BLaER1 treated with 17β-estradiol and CSF1 and Interleukin-3, amounts not matched to agents 10 nM and 100 nM (cell line): ENCODE data around the gene P2RY10.

Experiments
- H3K27ac ChIP-seq, 11 experiments: shearing (Covaris generic); formaldehyde crosslinking; 2 replicates each; pipeline ENCODE4 v1.8.1; 2022
- H3K27me3 ChIP-seq, 11 experiments: shearing (Covaris generic); formaldehyde crosslinking; 2 replicates each; pipeline ENCODE4 v1.8.1; 2022
- H3K36me3 ChIP-seq, 11 experiments: shearing (Covaris generic); formaldehyde crosslinking; 2 replicates each; pipeline ENCODE4 v1.8.1; 2022
- H3K4me1 ChIP-seq, 10 experiments: shearing (Covaris generic); formaldehyde crosslinking; 2 replicates each; pipeline ENCODE4 v1.8.1; 2022
- H3K4me2 ChIP-seq, 11 experiments: shearing (Covaris generic); formaldehyde crosslinking; 2 replicates each; pipeline ENCODE4 v1.8.1; 2022
- H3K4me3 ChIP-seq, 10 experiments: shearing (Covaris generic); formaldehyde crosslinking; 2 replicates each; pipeline ENCODE4 v1.8.1; 2022
- H3K9ac ChIP-seq, 11 experiments: shearing (Covaris generic); formaldehyde crosslinking; 2 replicates each; pipeline ENCODE4 v1.8.1; 2022
- H3K9me3 ChIP-seq, 11 experiments: shearing (Covaris generic); formaldehyde crosslinking; replicated peaks in 1 of 11; 2 replicates each; pipeline ENCODE4 v1.8.1; 2022
- H4K20me1 ChIP-seq, 11 experiments: shearing (Covaris generic); formaldehyde crosslinking; 2 replicates each; pipeline ENCODE4 v1.8.1; 2022
- Cebpa-rat ChIP-seq, 11 experiments: shearing (Covaris generic); IDR thresholded peaks; 2 replicates each; pipeline ENCODE4 v1.8.1; 2022

Gene P2RY10

DNA sequence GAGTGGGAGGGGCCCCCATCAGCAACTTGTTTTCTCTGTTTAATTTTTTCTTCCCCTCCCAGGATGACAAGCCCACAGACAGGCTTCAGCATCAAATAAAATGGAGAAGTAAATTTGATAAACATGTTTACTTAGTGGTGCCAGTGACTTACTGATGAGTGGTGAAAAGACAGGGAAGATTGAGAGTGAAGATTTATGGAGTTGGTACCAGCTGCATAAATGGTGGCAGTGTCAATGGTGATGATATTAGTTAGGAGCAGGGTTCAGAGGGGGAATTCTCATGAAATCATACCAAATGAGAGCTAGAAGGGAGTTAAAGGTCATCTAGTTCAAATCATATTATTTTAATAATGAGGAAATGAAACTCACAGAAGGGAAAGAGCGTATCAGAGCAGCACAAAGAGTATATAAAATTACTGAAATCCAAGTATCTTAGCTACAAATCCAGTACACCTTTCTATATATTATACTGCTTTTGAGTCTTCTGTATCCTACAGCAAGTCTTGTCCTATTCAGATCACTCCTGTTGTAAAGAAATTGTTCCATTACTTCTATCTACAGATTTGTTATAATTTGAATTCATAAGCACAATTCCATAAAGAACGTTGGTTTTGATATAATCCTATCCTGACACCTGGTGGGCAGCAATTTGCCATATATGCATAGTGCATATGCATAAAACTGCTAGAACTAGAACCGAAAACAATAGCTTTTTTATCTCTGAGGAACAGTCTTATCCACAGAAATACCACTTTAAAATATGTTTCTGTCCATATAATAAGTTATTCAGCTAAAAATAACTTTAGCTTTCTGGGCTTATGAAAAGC lies 5.0 kb downstream of the P2RY10 start:
- no peak for TF ChIP-seq Cebpa-rat (IDR thresholded peaks at IDR 0.05)
- Histone ChIP-seq H3K27me3 (peaks cover 80 to 100% (median 100%) of the 10 kb centered on the region in 11 experiments), H3K36me3 (no peaks in the 10 kb centered on the region), H3K4me3 (no peak overlapping the region), H3K4me1 (peaks cover 14 to 29% (median 27%) of the 10 kb centered on the region in 10 experiments; a peak in 17 of 20 replicates), H3K9ac (no peak overlapping the region), H4K20me1 (no peaks in the 10 kb centered on the region; a peak in 1 of 22 replicates), H3K4me2 (peak overlapping the region; percentile 18 to 50 (median 33); a peak in 21 of 22 replicates), H3K9me3 (peaks cover 0 to 5% (median 0%) of the 10 kb centered on the region in 11 experiments; a peak in 1 of 22 replicates), H3K27ac (peak overlapping the region in 7 of 11 experiments; percentile 5 to 64 (median 40); a peak in 12 of 22 replicates)

DNA sequence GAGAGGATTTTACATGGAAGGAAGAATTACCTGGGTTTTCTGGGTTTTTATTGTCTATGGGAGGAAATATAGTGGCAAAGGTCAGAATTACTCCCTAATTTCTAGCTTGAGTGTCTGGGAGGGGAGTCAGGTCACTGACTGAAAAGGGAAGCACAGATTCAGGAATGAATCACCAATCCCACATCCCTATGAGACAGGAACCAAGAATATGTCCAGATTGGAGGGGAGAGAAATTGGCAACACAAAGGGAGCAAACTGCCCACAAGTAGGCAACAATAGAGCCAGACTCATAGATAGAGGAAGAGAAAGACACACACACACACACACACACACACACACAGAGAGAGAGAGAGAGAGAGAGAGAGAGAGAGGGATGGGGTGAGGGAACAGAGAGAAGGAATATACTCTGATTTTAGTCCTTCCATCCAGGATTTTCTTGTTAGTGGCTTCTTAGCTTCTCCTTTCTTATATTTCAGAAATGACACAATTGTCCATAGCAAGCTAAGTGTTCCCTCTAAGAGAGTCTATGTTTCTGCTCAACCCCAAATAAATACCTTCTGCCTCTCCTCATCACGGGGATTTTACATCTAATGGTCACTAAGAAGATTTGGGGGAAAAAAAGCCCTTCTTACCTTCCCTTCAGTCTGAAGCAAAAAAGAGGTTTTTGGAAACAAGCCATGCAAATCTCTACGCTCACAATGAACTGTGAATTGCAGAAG lies 12.0 kb downstream of the P2RY10 start:
- Histone ChIP-seq H3K9me3 (peaks cover 0 to 10% (median 0%) of the 10 kb centered on the region in 11 experiments; a peak in 3 of 22 replicates), H3K27me3 (peaks cover 90 to 100% (median 99%) of the 10 kb centered on the region in 11 experiments), H3K27ac (no peak overlapping the region), H3K4me2 (peak overlapping the region in 3 of 11 experiments; percentile 21 to 42 (median 36); a peak in 5 of 22 replicates), H3K9ac (no peak overlapping the region), H3K36me3 (no peaks in the 10 kb centered on the region), H3K4me3 (no peak overlapping the region), H3K4me1 (peaks cover 0 to 19% (median 0%) of the 10 kb centered on the region in 10 experiments; a peak in 5 of 20 replicates), H4K20me1 (no peaks in the 10 kb centered on the region; a peak in 2 of 22 replicates)
- TF ChIP-seq Cebpa-rat (IDR thresholded peaks at IDR 0.05): no peak

DNA sequence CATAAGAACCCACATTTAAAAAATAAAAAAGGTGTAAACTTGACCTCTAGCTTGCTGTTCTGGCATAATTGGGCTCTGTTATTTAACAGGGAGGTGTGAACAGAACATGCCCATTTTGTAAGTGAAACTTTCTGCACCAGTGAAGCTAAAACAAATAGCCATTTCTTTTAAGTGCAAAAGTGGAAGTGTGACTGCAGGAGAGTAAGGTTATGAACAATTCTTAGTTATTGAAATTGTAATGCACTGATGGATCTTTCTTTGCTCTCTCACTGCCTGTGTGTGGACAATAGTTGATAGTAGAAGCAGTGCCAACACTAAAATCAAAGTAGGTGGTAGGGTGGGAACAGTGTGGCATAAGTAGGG lies 12.6 kb downstream of the P2RY10 start:
- Histone ChIP-seq H3K27me3 (peaks cover 90 to 100% (median 99%) of the 10 kb centered on the region in 11 experiments), H3K4me1 (peaks cover 0 to 19% (median 0%) of the 10 kb centered on the region in 10 experiments; a peak in 5 of 20 replicates), H3K9me3 (peaks cover 0 to 10% (median 0%) of the 10 kb centered on the region in 11 experiments; a peak in 3 of 22 replicates), H3K9ac (no peak overlapping the region), H3K27ac (no peak overlapping the region), H3K4me3 (no peak overlapping the region), H3K4me2 (peak overlapping the region in 3 of 11 experiments; percentile 21 to 42 (median 36); a peak in 4 of 22 replicates), H4K20me1 (no peaks in the 10 kb centered on the region; a peak in 2 of 22 replicates), H3K36me3 (no peaks in the 10 kb centered on the region)
- no peak for TF ChIP-seq Cebpa-rat (IDR thresholded peaks at IDR 0.05)

DNA sequence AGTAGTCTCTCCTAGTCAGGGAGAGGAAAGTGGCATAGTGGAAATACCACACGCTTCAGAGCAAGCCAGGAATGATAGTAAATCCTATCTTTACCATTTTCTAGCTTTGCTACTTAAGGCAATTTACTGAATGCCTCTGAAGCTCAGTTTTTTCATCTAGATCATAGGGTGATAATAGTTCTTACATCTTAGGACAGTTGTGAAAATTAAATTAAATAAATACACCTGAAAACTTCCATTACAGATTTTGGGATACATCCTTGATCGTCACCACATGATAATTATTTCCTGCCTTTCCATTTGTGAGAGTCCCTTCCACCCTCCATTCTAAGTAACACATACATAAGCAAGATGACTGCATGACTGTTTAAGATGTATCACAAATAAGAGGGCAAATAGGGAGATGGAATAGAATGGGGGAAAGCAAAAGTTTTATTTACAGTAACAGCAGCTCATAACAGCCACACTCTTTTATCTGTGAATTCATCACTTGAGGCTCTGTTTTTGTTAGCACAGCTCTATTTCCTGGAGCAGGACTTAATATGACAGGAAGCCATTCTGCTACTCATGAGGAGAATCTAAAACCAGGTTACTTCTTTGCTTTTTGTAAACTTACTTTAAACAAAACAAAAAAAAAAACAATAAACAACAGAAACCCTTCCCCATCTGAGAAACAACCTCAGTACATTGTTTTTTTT lies 13.4 kb downstream of the P2RY10 start:
- Histone ChIP-seq H3K4me1 (peaks cover 0 to 19% (median 0%) of the 10 kb centered on the region in 10 experiments; a peak in 5 of 20 replicates), H3K4me2 (no peak overlapping the region), H3K4me3 (no peak overlapping the region), H4K20me1 (no peaks in the 10 kb centered on the region; a peak in 2 of 22 replicates), H3K9me3 (peaks cover 0 to 10% (median 0%) of the 10 kb centered on the region in 11 experiments; a peak in 3 of 22 replicates), H3K9ac (no peak overlapping the region), H3K27me3 (peaks cover 84 to 100% (median 99%) of the 10 kb centered on the region in 11 experiments), H3K36me3 (no peaks in the 10 kb centered on the region), H3K27ac (no peak overlapping the region)
- TF ChIP-seq Cebpa-rat (IDR thresholded peaks at IDR 0.05): no peak

DNA sequence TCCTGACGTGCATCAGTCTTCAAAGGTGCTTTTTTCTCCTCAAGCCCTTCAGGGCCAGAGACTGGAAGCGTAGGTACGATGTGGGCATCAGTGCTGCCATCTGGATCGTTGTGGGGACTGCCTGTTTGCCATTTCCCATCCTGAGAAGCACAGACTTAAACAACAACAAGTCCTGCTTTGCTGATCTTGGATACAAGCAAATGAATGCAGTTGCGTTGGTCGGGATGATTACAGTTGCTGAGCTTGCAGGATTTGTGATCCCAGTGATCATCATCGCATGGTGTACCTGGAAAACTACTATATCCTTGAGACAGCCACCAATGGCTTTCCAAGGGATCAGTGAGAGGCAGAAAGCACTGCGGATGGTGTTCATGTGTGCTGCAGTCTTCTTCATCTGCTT lies 15.7 kb downstream of the P2RY10 start:
- H3K27me3 ChIP-seq: peaks cover 72 to 95% (median 92%) of the 10 kb centered on the region in 11 experiments
- no peak for TF ChIP-seq Cebpa-rat (IDR thresholded peaks at IDR 0.05)

DNA sequence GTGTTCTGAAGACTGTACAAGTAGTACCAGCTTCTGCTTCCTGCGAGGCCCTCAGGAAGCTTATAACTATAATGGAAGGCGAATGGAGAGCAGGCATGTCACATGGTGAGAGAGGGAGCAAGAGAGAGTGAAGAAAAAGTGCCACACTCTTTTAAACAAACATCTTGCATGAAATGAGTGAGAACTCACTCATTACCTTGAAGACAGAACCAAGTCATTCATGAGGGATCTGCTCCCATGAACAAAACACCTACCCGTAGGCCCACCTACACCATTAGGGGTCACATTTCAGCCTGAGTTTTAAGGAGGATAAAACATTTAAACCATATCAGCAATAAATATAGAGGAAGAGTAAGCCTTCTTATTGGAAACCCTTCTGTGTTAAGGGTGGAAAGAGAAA lies 19.4 kb downstream of the P2RY10 start:
- Histone ChIP-seq H3K27ac (no peak overlapping the region), H3K36me3 (no peaks in the 10 kb centered on the region), H4K20me1 (no peaks in the 10 kb centered on the region; a peak in 1 of 22 replicates), H3K4me3 (no peak overlapping the region), H3K9me3 (peaks cover 20 to 31% (median 22%) of the 10 kb centered on the region in 11 experiments), H3K27me3 (peaks cover 36 to 83% (median 70%) of the 10 kb centered on the region in 11 experiments), H3K9ac (no peak overlapping the region), H3K4me1 (no peaks in the 10 kb centered on the region), H3K4me2 (no peak overlapping the region)
- no peak for TF ChIP-seq Cebpa-rat (IDR thresholded peaks at IDR 0.05)

More for the DNA sequence above, 15.7 kb downstream of the P2RY10 start:
- H3K4me3 ChIP-seq: no peak overlapping the region
- no peak overlapping the region for H3K9ac ChIP-seq
- peaks cover 0 to 10% (median 0%) of the 10 kb centered on the region in 11 experiments; a peak in 3 of 22 replicates for H3K9me3 ChIP-seq
- H3K4me2 ChIP-seq: no peak overlapping the region
- no peaks in the 10 kb centered on the region for H3K36me3 ChIP-seq
- no peak overlapping the region for H3K27ac ChIP-seq
- H3K4me1 ChIP-seq: peaks cover 0 to 19% (median 0%) of the 10 kb centered on the region in 10 experiments; a peak in 5 of 20 replicates
- no peaks in the 10 kb centered on the region; a peak in 1 of 22 replicates for H4K20me1 ChIP-seq

DNA sequence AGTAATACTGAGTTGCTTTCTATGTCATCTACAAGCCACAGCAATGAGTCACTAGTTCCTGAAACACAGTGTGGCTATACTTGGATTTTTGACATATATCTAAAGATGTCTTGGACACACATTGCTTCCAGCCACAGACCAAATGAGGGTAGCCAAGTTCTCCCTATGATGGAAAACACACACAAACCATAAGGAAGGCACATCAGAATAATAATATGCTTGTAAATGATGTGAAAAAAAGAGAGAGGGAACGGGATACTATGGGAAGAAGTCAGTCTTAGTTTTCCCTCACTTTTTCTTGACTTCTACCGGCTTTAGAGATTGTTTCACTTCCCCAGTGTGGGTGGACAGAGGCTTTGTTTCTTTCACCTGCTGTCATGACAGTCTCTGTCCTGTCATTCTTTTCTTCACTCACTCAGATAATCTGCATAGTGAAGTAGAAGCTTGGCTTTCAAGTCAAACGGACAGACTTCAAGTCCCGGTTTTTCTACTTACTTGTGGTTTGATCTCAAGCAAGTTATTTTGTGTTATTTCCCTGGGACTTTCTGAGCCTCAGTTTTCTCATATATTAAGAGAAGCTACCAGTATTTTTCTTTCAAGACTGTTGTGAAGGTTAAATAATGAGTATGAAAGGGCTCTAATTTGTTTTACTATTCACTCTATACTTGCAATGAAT lies 34.7 kb downstream of the P2RY10 start:
- Histone ChIP-seq H3K4me2 (peak overlapping the region in 4 of 11 experiments; percentile 10 to 38 (median 20); a peak in 7 of 22 replicates), H3K9ac (no peak overlapping the region), H3K27ac (no peak overlapping the region)

DNA sequence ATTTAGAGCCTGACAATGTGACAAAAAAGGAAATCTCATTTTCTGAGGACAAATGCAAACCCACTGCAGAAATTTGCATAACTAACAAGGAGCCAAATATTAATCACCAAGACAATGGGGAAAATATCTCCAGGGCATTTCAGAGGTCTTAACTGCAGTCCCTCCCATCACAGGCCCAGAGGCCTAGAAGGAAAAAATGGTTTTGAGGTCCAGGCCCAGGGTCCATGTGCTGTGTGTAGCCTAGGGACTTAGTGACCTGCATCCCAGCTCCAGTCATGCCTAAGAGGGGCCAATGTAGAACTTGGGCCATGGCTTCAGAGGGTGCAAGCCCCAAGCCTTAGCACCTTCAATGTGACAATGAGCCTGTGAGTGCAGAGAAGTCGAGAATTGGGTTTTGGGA lies 44.2 kb downstream of the P2RY10 start:
- no peak overlapping the region for H3K27ac ChIP-seq
- H3K27me3 ChIP-seq: peaks cover 31 to 85% (median 71%) of the 10 kb centered on the region in 11 experiments
- H3K36me3 ChIP-seq: no peaks in the 10 kb centered on the region
- H3K4me3 ChIP-seq: no peak overlapping the region
- peaks cover 0 to 15% (median 0%) of the 10 kb centered on the region in 10 experiments; a peak in 2 of 20 replicates for H3K4me1 ChIP-seq
- no peaks in the 10 kb centered on the region for H4K20me1 ChIP-seq
- H3K9me3 ChIP-seq: peaks cover 23 to 41% (median 27%) of the 10 kb centered on the region in 11 experiments
- no peak overlapping the region for H3K9ac ChIP-seq
- no peak overlapping the region for H3K4me2 ChIP-seq
- no peak for TF ChIP-seq Cebpa-rat (IDR thresholded peaks at IDR 0.05)

More for the DNA sequence above, 34.7 kb downstream of the P2RY10 start:
- Histone ChIP-seq H3K36me3 (no peaks in the 10 kb centered on the region), H3K4me1 (peaks cover 0 to 14% (median 0%) of the 10 kb centered on the region in 10 experiments; a peak in 6 of 20 replicates), H3K9me3 (no peaks in the 10 kb centered on the region), H4K20me1 (no peaks in the 10 kb centered on the region), H3K4me3 (no peak overlapping the region), H3K27me3 (peaks cover 64 to 98% (median 82%) of the 10 kb centered on the region in 11 experiments)
- TF ChIP-seq Cebpa-rat (IDR thresholded peaks at IDR 0.05): no peak
